Measurements from ENCODE around the gene MTPN.
A peak's percentile ranks its signal among the peaks of the same experiment; 100 is the strongest.

The MTPN gene

DNA sequence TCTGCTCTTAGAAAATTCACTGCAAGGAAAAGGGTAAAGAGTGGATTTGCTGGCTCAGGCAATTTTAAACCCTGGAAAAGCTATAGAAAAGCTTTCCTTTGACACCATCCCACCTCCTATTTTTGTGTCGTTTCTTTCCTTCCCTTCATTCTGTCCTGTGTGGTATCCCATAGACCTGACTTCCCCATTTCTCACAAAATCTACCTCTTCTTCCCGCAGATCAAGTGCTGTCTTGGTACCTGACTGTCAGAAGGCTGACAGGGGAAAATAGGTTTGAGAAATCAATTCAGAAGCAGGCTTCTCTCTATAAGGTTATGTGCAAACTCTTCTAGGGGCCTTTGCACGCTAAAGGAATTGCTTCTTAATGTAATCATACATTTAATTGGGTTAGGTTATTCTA is 98.9 kb downstream of the MTPN start:
- no peak for DNase-seq (ENCODE audit: low read depth)
- no peak overlapping the region for H3K4me3 ChIP-seq (ENCODE audit: low read depth, low read length)
- TF ChIP-seq MYC (IDR thresholded peaks at IDR 0.05; ENCODE audit: low read depth, low read length) = no peak
- TF ChIP-seq, protein P1, sequence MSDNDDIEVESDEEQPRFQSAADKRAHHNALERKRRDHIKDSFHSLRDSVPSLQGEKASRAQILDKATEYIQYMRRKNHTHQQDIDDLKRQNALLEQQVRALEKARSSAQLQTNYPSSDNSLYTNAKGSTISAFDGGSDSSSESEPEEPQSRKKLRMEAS (IDR thresholded peaks at IDR 0.05; ENCODE audit: low read depth, low read length) = no peak
- TF ChIP-seq, protein P2, sequence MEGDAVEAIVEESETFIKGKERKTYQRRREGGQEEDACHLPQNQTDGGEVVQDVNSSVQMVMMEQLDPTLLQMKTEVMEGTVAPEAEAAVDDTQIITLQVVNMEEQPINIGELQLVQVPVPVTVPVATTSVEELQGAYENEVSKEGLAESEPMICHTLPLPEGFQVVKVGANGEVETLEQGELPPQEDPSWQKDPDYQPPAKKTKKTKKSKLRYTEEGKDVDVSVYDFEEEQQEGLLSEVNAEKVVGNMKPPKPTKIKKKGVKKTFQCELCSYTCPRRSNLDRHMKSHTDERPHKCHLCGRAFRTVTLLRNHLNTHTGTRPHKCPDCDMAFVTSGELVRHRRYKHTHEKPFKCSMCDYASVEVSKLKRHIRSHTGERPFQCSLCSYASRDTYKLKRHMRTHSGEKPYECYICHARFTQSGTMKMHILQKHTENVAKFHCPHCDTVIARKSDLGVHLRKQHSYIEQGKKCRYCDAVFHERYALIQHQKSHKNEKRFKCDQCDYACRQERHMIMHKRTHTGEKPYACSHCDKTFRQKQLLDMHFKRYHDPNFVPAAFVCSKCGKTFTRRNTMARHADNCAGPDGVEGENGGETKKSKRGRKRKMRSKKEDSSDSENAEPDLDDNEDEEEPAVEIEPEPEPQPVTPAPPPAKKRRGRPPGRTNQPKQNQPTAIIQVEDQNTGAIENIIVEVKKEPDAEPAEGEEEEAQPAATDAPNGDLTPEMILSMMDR (IDR thresholded peaks at IDR 0.05; ENCODE audit: low read depth, low read length) = no peak
- TF ChIP-seq POLR2A (IDR thresholded peaks at IDR 0.05; ENCODE audit: extremely low read depth, insufficient read length) = no peak

DNA sequence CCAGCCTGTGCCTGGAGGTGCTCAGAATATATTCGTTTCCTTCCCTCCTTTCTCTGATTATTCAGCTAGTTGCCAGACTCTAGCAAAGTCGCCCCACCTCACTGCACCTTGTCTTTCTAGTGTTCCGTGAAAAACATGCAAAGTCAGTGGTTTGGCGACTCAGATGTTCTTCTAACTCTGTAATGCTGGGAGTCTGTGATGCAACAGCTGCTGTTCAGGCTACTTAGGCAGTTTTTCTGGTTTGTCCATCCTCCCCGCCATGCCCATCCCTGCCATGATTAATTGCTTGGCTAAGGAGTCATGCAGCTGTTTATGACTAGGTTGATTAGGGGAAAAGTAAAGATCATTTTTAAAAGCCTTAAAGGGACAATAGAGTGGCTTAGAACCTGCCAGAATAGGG is 99.4 kb downstream of the MTPN start:
- DNase-seq (ENCODE audit: low read depth) = peak; percentile 14
- TF ChIP-seq, protein P2 (IDR thresholded peaks at IDR 0.05; ENCODE audit: low read depth, low read length) = no peak
- TF ChIP-seq MYC (IDR thresholded peaks at IDR 0.05; ENCODE audit: low read depth, low read length) (no peak), POLR2A (IDR thresholded peaks at IDR 0.05; ENCODE audit: extremely low read depth, insufficient read length) (no peak)
- TF ChIP-seq, protein P1 (IDR thresholded peaks at IDR 0.05; ENCODE audit: low read depth, low read length) = no peak
- H3K4me3 ChIP-seq (ENCODE audit: low read depth, low read length) = no peak overlapping the region
